Psoas muscle (tissue), 8 donors: ENCODE measurements around the gene HYAL3. TPM values are rescaled to one million over a fixed set of nuclear protein-coding genes. Genes with fewer than 3 reads are reported as not detected.

ENCODE experiments used
- ATAC-seq, 4 donors: fragments of 200-7000 bp; cut with Tn5 transposase; one replicate each; pipeline ENCODE4 v1.9.1; 2020; ENCODE audit warnings: moderate library complexity in 3 of 4, mild to moderate bottlenecking in 2 of 4
- DNase-seq, 2 donors: peaks; one replicate each; pipeline ENCODE4 v3.0.0-alpha.2; 2020
- H3K27ac ChIP-seq: fragments of 200-600 bp; one replicate; pipeline ENCODE4 v1.8.0; 2022
- H3K27me3 ChIP-seq, 3 donors: fragments of 200-600 bp in 1 of 3; one replicate each; pipeline versions ENCODE4 v1.6.1 to v1.8.0; 2013 to 2022; ENCODE audit warnings: low read length in 2 of 3, mild to moderate bottlenecking in 2 of 3, moderate library complexity in 1 of 3; ENCODE audit not compliant: insufficient read depth in 3 of 3
- H3K36me3 ChIP-seq, 2 donors: fragments of 200-600 bp in 1 of 2; one replicate each; pipeline versions ENCODE4 v1.6.1 to v1.8.0; 2013 to 2022; ENCODE audit warnings: low read depth in 1 of 2, mild to moderate bottlenecking in 1 of 2, moderate library complexity in 1 of 2; ENCODE audit not compliant: insufficient read depth in 1 of 2
- H3K4me1 ChIP-seq: fragments of 200-600 bp; one replicate; pipeline ENCODE4 v1.8.0; 2022
- H3K4me3 ChIP-seq: fragments of 200-600 bp; one replicate; pipeline ENCODE4 v1.8.0; 2022; ENCODE audit warnings: mild to moderate bottlenecking
- H3K9me3 ChIP-seq: fragments of 200-600 bp; one replicate; pipeline ENCODE4 v1.8.0; 2022
- WGBS, 3 donors: extraction: QIAGEN DNeasy Blood & Tissue Kit; methylation state at CpG; one replicate each; pipeline versions ENCODE4 v1.1.6 to v1.1.7; 2013; 5-methylcytosine and 5-hydroxymethylcytosine counted together
- intact Hi-C, 2 donors: fragments of 100-400 bp; cut with DNase I; formaldehyde crosslinking; loops; one replicate each; pipeline versions ENCODE4 v1.11.0 to v1.14.2; 2022
- polyA plus RNA-seq, 3 donors: library from polyadenylated mRNA; stranded (reverse); fragments of 200-250 nt; gene quantifications; one replicate each; pipeline ENCODE4 v1.2.3, GENCODE V29; 2013
- total RNA-seq, 4 donors: library from RNA; stranded (reverse); fragmentation: NEBNext Ultra II Directional in 2 of 4; extraction: Animal tissue kit (Norgen Biotek cat#: 25700) in 2 of 4; gene quantifications; one replicate each; pipeline versions ENCODE4 v1.2.1 to v1.2.4, GENCODE V29; 2021 to 2023
- TF ChIP-seq, protein P1 (sequence below): fragments of 200-600 bp; IDR thresholded peaks from one replicate; pipeline ENCODE4 v1.8.0; 2022; ENCODE audit warnings: antibody characterized with exemption
- donor health status: healthy with polysubstance abuse.
- donor health status: DM: no; HTN: no; CAD: no; lungs with moderate emphysema.
- donor health status: Bipolar disorder and iron deficiency.
- donor health status: healthy.
- donor health status: DM: yes; HTN: yes; CAD: no.
- donor health status: DM: no; HTN: no; CAD: no.
- donor health status: DM: no; HTN: no; CAD: no.
- donor health status: DM: yes; HTN: yes; CAD: no.

HYAL3 gene
- total and polyA plus RNA-seq, 7 donors = 0.23 to 3.4 (median 0.65) TPM

DNA sequence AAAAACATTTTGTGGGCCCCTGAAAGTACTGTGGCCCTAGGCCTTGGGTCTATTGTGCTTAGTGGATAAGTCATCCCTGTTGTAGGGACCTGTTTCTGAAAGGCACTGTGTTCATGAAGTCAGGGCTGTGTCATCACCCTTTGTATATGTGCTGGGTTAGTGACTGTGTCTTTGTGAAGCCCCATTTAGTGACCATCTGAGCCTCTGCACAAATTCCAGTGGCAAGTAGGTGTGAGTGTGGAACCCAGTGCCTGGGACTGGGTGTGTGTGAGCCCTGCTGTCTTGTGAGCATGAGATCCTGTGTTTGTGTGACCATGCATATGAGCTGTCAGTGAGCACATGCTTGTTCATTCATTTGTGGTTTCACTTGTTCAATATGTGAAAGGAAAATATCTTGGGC is 5.4 kb upstream of the HYAL3 start:
- Histone ChIP-seq H3K27me3 (no peaks in the 10 kb centered on the region), H3K27ac (no peak overlapping the region), H3K9me3 (no peaks in the 10 kb centered on the region), H3K36me3 (peaks cover 0 to 6% of the 10 kb centered on the region in 2 donors), H3K4me3 (no peak overlapping the region), H3K4me1 (peaks cover 19% of the 10 kb centered on the region)
- DNase-seq = no peak
- ATAC-seq = no peak
- intact Hi-C loops = no loop called here
- TF ChIP-seq, protein P1, sequence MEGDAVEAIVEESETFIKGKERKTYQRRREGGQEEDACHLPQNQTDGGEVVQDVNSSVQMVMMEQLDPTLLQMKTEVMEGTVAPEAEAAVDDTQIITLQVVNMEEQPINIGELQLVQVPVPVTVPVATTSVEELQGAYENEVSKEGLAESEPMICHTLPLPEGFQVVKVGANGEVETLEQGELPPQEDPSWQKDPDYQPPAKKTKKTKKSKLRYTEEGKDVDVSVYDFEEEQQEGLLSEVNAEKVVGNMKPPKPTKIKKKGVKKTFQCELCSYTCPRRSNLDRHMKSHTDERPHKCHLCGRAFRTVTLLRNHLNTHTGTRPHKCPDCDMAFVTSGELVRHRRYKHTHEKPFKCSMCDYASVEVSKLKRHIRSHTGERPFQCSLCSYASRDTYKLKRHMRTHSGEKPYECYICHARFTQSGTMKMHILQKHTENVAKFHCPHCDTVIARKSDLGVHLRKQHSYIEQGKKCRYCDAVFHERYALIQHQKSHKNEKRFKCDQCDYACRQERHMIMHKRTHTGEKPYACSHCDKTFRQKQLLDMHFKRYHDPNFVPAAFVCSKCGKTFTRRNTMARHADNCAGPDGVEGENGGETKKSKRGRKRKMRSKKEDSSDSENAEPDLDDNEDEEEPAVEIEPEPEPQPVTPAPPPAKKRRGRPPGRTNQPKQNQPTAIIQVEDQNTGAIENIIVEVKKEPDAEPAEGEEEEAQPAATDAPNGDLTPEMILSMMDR = no peak

DNA sequence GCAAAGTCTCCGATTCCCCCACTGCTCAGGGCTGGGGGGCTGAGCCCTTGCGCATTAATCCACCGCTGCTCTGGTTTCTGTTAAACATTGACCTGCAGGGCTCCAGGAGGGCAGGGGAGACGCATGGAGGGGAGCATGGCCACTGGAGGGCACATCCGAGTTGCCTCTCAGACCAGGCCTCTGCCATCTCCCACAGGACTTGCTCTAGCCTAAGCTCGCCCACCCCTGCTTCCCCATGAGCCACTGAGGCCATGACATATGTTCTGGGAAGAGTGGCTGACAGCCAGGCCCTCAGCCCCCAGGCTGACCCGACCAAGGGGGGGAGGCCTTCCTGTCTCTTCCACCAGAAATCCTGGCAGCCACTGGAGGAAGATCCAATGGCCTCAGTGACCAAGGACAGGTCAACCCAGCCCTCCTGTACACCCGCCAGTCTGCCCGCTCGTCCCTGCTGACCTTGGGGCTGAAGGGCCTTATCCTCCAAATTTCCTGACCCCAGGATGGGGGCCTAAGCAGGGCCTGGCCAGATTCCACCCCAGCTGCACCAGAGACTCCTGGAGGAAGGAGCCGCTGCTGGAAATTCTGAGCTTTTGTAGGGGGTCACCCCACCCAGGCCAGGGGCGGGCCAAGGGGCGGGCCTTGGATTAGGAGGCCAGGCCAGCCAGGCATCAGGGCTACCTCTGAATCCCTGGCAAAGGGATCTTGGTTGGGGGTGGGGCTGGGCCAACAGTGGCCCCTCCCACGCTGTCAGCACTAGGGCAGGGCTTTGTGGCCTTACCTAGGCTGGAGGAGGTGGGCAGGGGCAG is 4.0 kb upstream of the HYAL3 start, which contains the start of gene HYAL1:
HYAL1 (minus strand) TSS at position 562 of the 803 bp plus-strand sequence. CDS start 618 bp downstream, outside the sequence.
- peak within 1 kb of the TSS; percentile 76 for H3K4me3 ChIP-seq
- no peaks in the 10 kb centered on the region for H3K9me3 ChIP-seq
- H3K36me3 ChIP-seq = no peaks in the 10 kb centered on the region
- no peaks in the 10 kb centered on the region for H3K27me3 ChIP-seq
- peaks cover 26% of the 10 kb centered on the region for H3K4me1 ChIP-seq
- 29 to 48% (median 45%) methylated on average over 13 to 14 of the region's 14 CpGs for WGBS, 3 donors
- ATAC-seq (peak in 2 of 4 donors; percentile 18 to 29), DNase-seq (peak; percentile 77 to 87)
- H3K27ac ChIP-seq = peak within 1 kb of the TSS; percentile 88
- TF ChIP-seq, protein P1 = peak; percentile 25
- intact Hi-C loops = no loop called here

DNA sequence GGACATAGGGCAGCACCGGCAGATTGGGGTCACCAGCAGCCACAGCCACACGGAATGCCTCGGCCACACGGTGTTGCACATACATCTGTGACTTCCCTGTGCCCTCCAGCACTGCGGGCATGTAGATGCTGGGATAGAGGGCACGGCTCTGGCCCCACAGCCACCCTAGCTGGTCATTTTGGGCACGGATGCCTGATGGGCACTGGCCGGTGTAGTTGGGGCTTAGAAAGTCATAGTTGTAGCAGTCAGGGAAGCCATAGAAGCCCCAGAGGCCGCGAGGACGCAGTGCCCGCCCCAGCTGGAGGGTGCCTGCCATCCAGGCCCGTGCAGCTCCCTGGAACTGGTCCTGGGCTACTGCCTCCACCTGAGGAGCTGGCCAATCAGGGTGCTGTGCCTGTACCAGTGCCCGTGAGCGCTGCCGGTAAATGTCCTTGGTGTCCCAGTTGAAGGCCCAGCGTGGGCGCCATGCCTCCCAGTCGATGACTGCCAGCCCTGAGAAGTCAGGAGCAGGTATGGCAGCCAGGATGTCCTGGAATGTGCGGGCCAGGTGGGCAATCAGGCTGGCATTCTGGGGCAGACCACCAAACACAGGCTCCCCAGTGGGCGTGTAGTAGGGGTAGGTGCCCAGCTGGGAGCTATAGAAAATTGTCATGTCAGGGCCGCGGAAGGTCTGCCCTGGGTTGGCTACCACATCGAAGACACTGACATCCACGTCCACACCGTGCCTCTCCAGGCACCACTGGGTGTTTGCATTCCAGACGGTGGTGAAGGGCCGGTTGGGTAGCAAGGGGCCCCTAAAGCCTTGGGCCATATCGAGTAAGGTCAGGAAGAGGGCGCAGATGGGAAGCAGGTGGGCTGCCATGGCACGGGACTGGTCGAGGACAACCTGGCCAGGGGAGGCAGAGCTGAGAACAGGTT is 3.1 kb upstream of the HYAL3 start:
- intact Hi-C loops = no loop called here
- H3K9me3 ChIP-seq = no peaks in the 10 kb centered on the region
- TF ChIP-seq, protein P1 = no peak
- no peak for ATAC-seq
- peak in 1 of 2 donors; percentile 60 for DNase-seq
- H3K4me3 ChIP-seq = peak overlapping the region; percentile 76
- 63 to 81% (median 71%) methylated on average over 32 of the region's 32 CpGs for WGBS, 3 donors
- H3K27ac ChIP-seq = peak overlapping the region; percentile 88
- H3K4me1 ChIP-seq = peaks cover 29% of the 10 kb centered on the region
- no peaks in the 10 kb centered on the region for H3K27me3 ChIP-seq
- no peaks in the 10 kb centered on the region for H3K36me3 ChIP-seq

DNA sequence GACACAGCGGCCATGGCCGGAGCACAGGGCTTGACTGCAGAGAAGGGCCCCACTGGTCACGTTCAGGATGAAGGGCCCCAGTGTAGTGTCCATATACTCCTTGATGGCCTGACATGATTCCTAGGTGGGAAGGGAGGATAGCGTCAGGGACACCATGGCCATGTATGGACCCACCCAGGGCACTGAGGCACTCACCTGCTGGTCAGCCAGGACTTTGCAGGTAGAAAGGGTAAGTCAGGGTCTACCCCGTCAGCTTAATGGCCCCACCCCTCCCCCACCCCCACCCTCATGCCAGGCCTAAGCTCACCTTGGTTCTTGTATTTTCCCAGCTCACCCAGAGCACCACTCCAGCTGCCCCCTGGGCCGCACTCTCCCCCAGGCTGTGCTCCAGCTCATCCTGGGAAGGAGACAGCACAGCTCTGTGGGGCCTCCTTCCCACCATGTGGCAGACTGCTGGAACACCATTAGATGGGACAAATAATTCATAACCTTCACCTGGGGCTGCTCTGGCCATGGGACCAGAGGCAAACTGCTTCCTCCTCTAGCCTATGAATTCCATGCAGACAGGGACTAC is 1.6 kb upstream of the HYAL3 start:
- ATAC-seq (no peak), DNase-seq (no peak)
- Histone ChIP-seq H3K27ac (peak overlapping the region; percentile 88), H3K36me3 (peaks cover 0 to 6% of the 10 kb centered on the region in 2 donors), H3K4me1 (peaks cover 29% of the 10 kb centered on the region), H3K9me3 (no peaks in the 10 kb centered on the region), H3K27me3 (no peaks in the 10 kb centered on the region), H3K4me3 (peak overlapping the region; percentile 76)
- TF ChIP-seq, protein P1 = no peak
- intact Hi-C loops = no loop called here
- 76 to 90% (median 82%) methylated on average over 6 of the region's 6 CpGs for WGBS, 3 donors
